NCI-H2107 treated with DMSO at 0.1 percent for 48 hours (cell line): ENCODE measurements around the gene ADAMTS19.

Source experiments
- DNase-seq: peaks from one replicate; lab custom pipeline; 2025; ENCODE audit not compliant: unreplicated experiment; lab: John Stamatoyannopoulos, UW

Gene ADAMTS19

GRCh38 chr5:129748913-129749880, 289.1 kb downstream of the ADAMTS19 start:
- no peak for DNase-seq

GRCh38 chr5:129760636-129761325, 300.7 kb downstream of the ADAMTS19 start:
- DNase-seq = no peak

- DNase-seq = no peak
Observed at GRCh38 chr5:129763651-129764050, 303.6 kb downstream of the ADAMTS19 start.

- DNase-seq = no peak
Observed at GRCh38 chr5:129766798-129767197, 306.7 kb downstream of the ADAMTS19 start.

- peak; percentile 67 for DNase-seq
Observed at GRCh38 chr5:129767927-129768380, 307.9 kb downstream of the ADAMTS19 start.

GRCh38 chr5:129768735-129769134, 308.6 kb downstream of the ADAMTS19 start:
- no peak for DNase-seq

GRCh38 chr5:129770024-129770820, 310.1 kb downstream of the ADAMTS19 start:
- DNase-seq = no peak

- peak; percentile 2 for DNase-seq
Observed at GRCh38 chr5:129771058-129771838, 311.1 kb downstream of the ADAMTS19 start.

- DNase-seq = no peak
Observed at GRCh38 chr5:129773376-129773775, 313.3 kb downstream of the ADAMTS19 start.

- DNase-seq = no peak
Observed at GRCh38 chr5:129781594-129781993, 321.5 kb downstream of the ADAMTS19 start.
